Upper lobe of right lung (tissue), 1 donor: ENCODE results near the gene RALGPS2. TPM values are rescaled to one million over a fixed set of nuclear protein-coding genes. Genes with fewer than 3 reads are reported as not detected.

Experiments used
- ATAC-seq: fragments of 200-7000 bp; cut with Tn5 transposase; one replicate; pipeline ENCODE4 v1.9.1; 2020; ENCODE audit warnings: mild to moderate bottlenecking, moderate library complexity
- DNase-seq: peaks from one replicate; pipeline ENCODE4 v3.0.0-alpha.2; 2020
- H3K27ac ChIP-seq: fragments of 200-600 bp; one replicate; pipeline ENCODE4 v1.8.0; 2022
- H3K27me3 ChIP-seq: fragments of 200-600 bp; one replicate; pipeline ENCODE4 v1.8.0; 2022; ENCODE audit warnings: mild to moderate bottlenecking
- H3K36me3 ChIP-seq: fragments of 200-600 bp; one replicate; pipeline ENCODE4 v1.8.0; 2022
- H3K4me1 ChIP-seq: fragments of 200-600 bp; one replicate; pipeline ENCODE4 v1.8.0; 2022
- H3K4me3 ChIP-seq: fragments of 200-600 bp; one replicate; pipeline ENCODE4 v1.8.0; 2022; ENCODE audit warnings: mild to moderate bottlenecking
- H3K9me3 ChIP-seq: fragments of 200-600 bp; one replicate; pipeline ENCODE4 v1.8.0; 2022
- intact Hi-C: fragments of 100-400 bp; cut with DNase I; formaldehyde crosslinking; loops from one replicate; pipeline ENCODE4 v1.11.0; 2022
- total RNA-seq: library from RNA; stranded (reverse); fragmentation: NEBNext Ultra II Directional; extraction: Animal tissue kit (Norgen Biotek cat#: 25700); gene quantifications from one replicate; pipeline ENCODE4 v1.2.1, GENCODE V29; 2021
- TF ChIP-seq, protein P1 (sequence below): fragments of 200-600 bp; IDR thresholded peaks from one replicate; pipeline ENCODE4 v1.8.0; 2022; ENCODE audit warnings: antibody characterized with exemption
- donor health status: DM: no; HTN: yes; CAD: no; lungs with severe emphysema.

RALGPS2 gene
- total RNA-seq, 1 donor from 2014 or later = 5.3 TPM

DNA sequence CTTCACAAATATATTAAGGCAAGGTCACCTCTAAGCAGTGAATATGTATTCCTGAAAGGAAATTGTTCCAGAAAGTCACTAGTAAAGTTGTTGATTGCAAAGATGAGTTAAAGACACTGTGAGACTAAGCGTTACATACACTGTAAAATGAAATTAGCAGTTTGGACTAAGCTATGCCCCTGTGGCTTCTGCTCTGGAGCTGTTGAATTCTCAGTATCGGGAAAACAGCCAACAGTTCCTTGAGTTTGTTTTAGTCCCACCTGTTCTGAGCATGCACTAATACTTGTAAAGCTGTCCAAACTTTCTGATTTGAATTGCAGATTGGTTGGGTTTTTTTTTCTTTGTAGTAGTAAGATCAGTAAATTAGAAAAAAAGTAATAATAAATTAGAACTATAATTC, 124.9 kb downstream of the RALGPS2 start:
- ATAC-seq (no peak), DNase-seq (no peak)
- intact Hi-C loops = no loop called here
- H3K36me3 ChIP-seq = no peaks in the 10 kb centered on the region
- H3K9me3 ChIP-seq = no peaks in the 10 kb centered on the region
- no peaks in the 10 kb centered on the region for H3K4me1 ChIP-seq
- H3K4me3 ChIP-seq = no peak overlapping the region
- TF ChIP-seq, protein P1, sequence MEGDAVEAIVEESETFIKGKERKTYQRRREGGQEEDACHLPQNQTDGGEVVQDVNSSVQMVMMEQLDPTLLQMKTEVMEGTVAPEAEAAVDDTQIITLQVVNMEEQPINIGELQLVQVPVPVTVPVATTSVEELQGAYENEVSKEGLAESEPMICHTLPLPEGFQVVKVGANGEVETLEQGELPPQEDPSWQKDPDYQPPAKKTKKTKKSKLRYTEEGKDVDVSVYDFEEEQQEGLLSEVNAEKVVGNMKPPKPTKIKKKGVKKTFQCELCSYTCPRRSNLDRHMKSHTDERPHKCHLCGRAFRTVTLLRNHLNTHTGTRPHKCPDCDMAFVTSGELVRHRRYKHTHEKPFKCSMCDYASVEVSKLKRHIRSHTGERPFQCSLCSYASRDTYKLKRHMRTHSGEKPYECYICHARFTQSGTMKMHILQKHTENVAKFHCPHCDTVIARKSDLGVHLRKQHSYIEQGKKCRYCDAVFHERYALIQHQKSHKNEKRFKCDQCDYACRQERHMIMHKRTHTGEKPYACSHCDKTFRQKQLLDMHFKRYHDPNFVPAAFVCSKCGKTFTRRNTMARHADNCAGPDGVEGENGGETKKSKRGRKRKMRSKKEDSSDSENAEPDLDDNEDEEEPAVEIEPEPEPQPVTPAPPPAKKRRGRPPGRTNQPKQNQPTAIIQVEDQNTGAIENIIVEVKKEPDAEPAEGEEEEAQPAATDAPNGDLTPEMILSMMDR = no peak
- H3K27me3 ChIP-seq = no peaks in the 10 kb centered on the region
- no peak overlapping the region for H3K27ac ChIP-seq

DNA sequence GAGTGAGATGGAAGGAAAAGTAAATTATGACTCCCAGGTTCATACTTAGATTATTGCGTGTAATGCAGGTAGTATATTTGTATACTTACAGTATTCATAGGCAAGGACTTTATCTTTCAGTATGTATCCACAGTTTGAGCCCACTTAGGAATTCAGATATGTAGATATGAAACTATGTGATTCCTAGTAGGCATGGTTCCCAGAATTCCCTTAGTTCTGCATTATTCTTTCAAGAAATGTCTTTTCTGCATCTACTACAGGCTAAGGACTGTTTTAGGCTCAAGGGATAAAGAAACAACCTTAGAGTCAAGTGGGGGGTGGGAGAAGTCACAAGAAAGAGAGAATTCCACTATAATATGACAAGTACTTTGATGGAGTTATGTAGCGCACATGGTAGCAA, 132.1 kb downstream of the RALGPS2 start:
- TF ChIP-seq, protein P1 = no peak
- intact Hi-C loops = no loop called here
- no peaks in the 10 kb centered on the region for H3K4me1 ChIP-seq
- no peaks in the 10 kb centered on the region for H3K27me3 ChIP-seq
- H3K36me3 ChIP-seq = no peaks in the 10 kb centered on the region
- H3K9me3 ChIP-seq = no peaks in the 10 kb centered on the region
- H3K4me3 ChIP-seq = no peak overlapping the region
- ATAC-seq (no peak), DNase-seq (no peak)
- no peak overlapping the region for H3K27ac ChIP-seq

DNA sequence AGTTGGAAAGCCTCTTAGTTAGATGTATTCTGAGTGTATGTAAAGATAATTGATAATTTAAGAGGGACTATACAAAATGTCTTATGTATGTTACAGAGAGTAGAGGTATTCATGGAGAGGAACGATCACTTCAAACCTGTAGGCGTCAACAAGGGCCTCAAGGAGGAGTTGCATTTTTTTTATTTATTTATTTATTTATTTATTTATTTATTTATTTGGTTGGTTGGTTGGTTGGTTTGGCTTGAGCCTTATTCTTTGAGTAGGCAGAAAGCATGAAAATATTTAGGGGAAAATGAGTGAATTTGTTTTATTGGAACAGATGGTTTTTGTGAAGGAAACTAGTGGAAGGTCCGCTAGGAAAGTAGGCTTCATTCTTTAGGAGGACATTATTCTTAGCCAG, 137.4 kb downstream of the RALGPS2 start:
- intact Hi-C loops = no loop called here
- H3K9me3 ChIP-seq = no peaks in the 10 kb centered on the region
- TF ChIP-seq, protein P1 = no peak
- no peak for ATAC-seq
- no peak overlapping the region for H3K27ac ChIP-seq
- H3K4me3 ChIP-seq = no peak overlapping the region
- no peaks in the 10 kb centered on the region for H3K36me3 ChIP-seq
- no peak for DNase-seq
- no peaks in the 10 kb centered on the region for H3K4me1 ChIP-seq
- no peaks in the 10 kb centered on the region for H3K27me3 ChIP-seq

DNA sequence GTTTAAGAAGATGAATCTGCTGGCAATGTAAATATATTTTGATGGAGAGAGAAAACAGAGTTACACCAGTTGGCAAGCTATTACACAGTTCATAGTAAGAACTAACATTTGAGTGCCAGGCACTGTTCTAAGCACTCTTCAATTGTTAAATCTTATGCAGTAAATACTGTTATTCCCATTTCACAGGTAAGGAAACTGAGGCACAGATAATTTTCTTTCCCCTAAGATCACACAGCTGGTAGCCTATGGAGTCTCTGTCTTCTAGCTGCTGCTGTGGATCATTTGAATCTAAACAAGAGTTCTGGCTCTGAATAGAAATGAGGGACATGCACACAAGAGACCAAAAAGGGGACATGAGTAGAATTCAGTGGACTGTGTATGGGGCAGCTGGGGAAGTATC, 137.8 kb downstream of the RALGPS2 start:
- Histone ChIP-seq H3K4me3 (no peak overlapping the region), H3K4me1 (no peaks in the 10 kb centered on the region), H3K27ac (no peak overlapping the region), H3K27me3 (no peaks in the 10 kb centered on the region), H3K36me3 (no peaks in the 10 kb centered on the region), H3K9me3 (no peaks in the 10 kb centered on the region)
- intact Hi-C loops = no loop called here
- TF ChIP-seq, protein P1 = no peak
- no peak for DNase-seq
- ATAC-seq = no peak

DNA sequence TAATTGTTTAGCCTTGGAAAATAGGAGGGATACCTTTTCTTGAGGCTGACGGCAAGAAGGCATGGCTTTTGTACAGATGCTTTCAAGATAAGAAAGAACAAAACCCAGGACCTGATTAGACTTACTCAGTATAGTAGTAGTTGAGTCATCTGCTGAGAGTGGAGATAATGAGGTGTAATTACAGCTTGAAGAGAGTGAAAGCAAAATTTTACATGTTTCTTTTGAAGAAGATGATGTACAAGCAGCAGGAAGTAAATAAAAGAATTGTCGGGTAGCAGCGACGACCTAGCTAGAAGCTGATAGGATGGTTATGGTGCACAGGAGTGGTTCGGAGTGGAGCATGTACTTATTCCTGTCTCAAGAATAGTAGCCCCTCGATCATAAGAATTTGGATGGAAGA, 139.3 kb downstream of the RALGPS2 start:
- Histone ChIP-seq H3K9me3 (no peaks in the 10 kb centered on the region), H3K4me3 (no peak overlapping the region), H3K4me1 (no peaks in the 10 kb centered on the region), H3K36me3 (no peaks in the 10 kb centered on the region), H3K27me3 (no peaks in the 10 kb centered on the region), H3K27ac (no peak overlapping the region)
- DNase-seq (no peak), ATAC-seq (no peak)
- TF ChIP-seq, protein P1 = no peak
- intact Hi-C loops = no loop called here

DNA sequence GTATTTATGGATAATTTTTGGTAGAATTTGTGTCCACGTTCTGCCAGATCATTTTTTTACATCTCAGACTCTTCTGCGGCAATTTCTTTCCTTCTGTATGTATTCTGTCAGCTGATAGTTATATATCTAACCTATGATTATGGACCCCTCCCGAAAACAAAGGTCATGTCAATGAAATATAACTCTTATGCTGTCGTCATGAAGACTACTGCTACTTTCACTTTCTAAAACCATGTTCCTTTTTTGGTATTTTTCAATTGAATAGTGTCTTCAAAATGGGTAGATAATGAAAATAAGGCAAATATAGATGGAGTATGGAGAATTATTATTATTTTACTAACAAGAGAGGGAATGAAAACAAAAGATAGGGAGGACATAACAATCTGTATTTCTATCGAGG, 142.6 kb downstream of the RALGPS2 start:
- ATAC-seq (no peak), DNase-seq (no peak)
- peaks cover 7% of the 10 kb centered on the region for H3K4me1 ChIP-seq
- H3K27me3 ChIP-seq = no peaks in the 10 kb centered on the region
- TF ChIP-seq, protein P1 = no peak
- intact Hi-C loops = no loop called here
- H3K9me3 ChIP-seq = no peaks in the 10 kb centered on the region
- peak overlapping the region; percentile 31 for H3K4me3 ChIP-seq
- H3K27ac ChIP-seq = peak overlapping the region; percentile 51
- H3K36me3 ChIP-seq = no peaks in the 10 kb centered on the region
